OCI-LY3 (cell line): Measurements from ENCODE around the gene ZNF267.
"Not testable (repeated sequence)": the region's sequence is repeated elsewhere in the genome, so short reads cannot be mapped to it uniquely, and the experiment has no call there.

Source experiments
- CTCF ChIP-seq: fragments of 200-600, 300-600 bp; sonication (generic); IDR thresholded peaks from 2 replicates; pipeline ENCODE4 v1.5.1; 2014; ENCODE audit warnings: antibody characterized with exemption, low read length, low read depth
- EZH2phosphoT487 ChIP-seq: fragments of 200-600 bp; shearing (Covaris generic); IDR thresholded peaks from 2 replicates; pipeline ENCODE4 v1.6.1; 2018; ENCODE audit warnings: antibody characterized with exemption, mixed run types, low read depth

GRCh38 chr16:31848572-31848971, 25.0 kb upstream of the ZNF267 start:
- TF ChIP-seq CTCF, EZH2phosphoT487: not testable (repeated sequence)
